ENCODE data around the gene RPS18. TPM values are rescaled to one million over a fixed set of nuclear protein-coding genes. Genes with fewer than 3 reads are reported as not detected.

RPS18 gene
- total RNA-seq, 1 experiment from 2014 or later, result 4,062 TPM

GRCh38 chr6:33290459-33290858, 18.6 kb downstream of the RPS18 start (continued):
- TF ChIP-seq ZBTB33 (IDR thresholded peaks at IDR 0.05; ENCODE audit: extremely low read depth, insufficient replicate concordance, low read length), result no peak
- TF ChIP-seq YY1 (IDR thresholded peaks at IDR 0.05; ENCODE audit: extremely low read depth, insufficient replicate concordance, low read depth, low read length), result no peak

GRCh38 chr6:33292996-33293682, 21.3 kb downstream of the RPS18 start:
- H3K4me3 ChIP-seq (replicated peaks in 1 of 2; ENCODE audit: low read depth in 1 of 2, low read length in 2 of 2), result no peak overlapping the region
- H3K4me2 ChIP-seq (ENCODE audit: low read length), result no peak overlapping the region
- H3K9ac ChIP-seq (ENCODE audit: low read length), result no peak overlapping the region
- no peaks in the 10 kb centered on the region for H4K20me1 ChIP-seq (ENCODE audit: insufficient read depth)
- peaks cover 36% of the 10 kb centered on the region for H3K79me2 ChIP-seq (ENCODE audit: insufficient read depth, low read length)
- CTCF ChIA-PET, result no interaction called here
- peaks cover 11 to 12% of the 10 kb centered on the region in 2 experiments; a peak in 3 of 4 replicates for H3K36me3 ChIP-seq (ENCODE audit: control insufficient read depth in 1 of 2, insufficient read depth in 2 of 2, low read length in 2 of 2)
- intact Hi-C loops (cut with micrococcal nuclease), result no loop called here
- no peaks in the 10 kb centered on the region for H3K9me3 ChIP-seq (ENCODE audit: control insufficient read depth in 1 of 2, insufficient read depth in 1 of 2, low read depth in 1 of 2, low read length in 2 of 2)
- H3K4me1 ChIP-seq (ENCODE audit: control insufficient read depth in 1 of 2, insufficient read depth in 2 of 2, low read length in 2 of 2), result peaks cover 12 to 25% of the 10 kb centered on the region in 2 experiments
- no TSS peak for BruUV-seq (replicated peaks)
- H3K27ac ChIP-seq (ENCODE audit: low read depth, low read length), result no peak overlapping the region
- no peaks in the 10 kb centered on the region for H3K27me3 ChIP-seq (ENCODE audit: insufficient read depth, low read length)
- H3K9me2 ChIP-seq (ENCODE audit: insufficient read depth), result no peaks in the 10 kb centered on the region
- TF ChIP-seq FOSL1 (IDR thresholded peaks at IDR 0.05; ENCODE audit: low read depth) (no peak), POLR2AphosphoS5 (IDR thresholded peaks at IDR 0.05; ENCODE audit: low read depth, low read length) (peak; percentile 6; the same call in 1 of the 2 replicates)
- RAD21 ChIA-PET (ENCODE audit: low non-redundant PET in 1 of 2, low total read pairs in 2 of 2, uncharacterized antibody in 2 of 2, unreplicated experiment in 2 of 2), result no interaction called here
- ATAC-seq (no peak), DNase-seq (ENCODE audit: low read depth, low spot score) (no peak)
- H2AFZ ChIP-seq (ENCODE audit: low read depth, low read length, poor library complexity, severe bottlenecking), result no peak overlapping the region
- POLR2A ChIA-PET, result no interaction called here
